IMR-90 (cell line): ENCODE measurements around the gene PLAC9. TPM values are rescaled to one million over a fixed set of nuclear protein-coding genes. Genes with fewer than 3 reads are reported as not detected.

Experiments used
- ATAC-seq: fragments of 200-7000 bp; cut with Tn5 transposase; 2 replicates; pipeline ENCODE4 v1.9.1; 2020; ENCODE audit warnings: low read depth, mild to moderate bottlenecking, moderate library complexity
- BruUV-seq: library from RNA; stranded (reverse); fragments of 400-500 nt; replicated peaks from 2 replicates; lab custom pipeline; 2021; lab: Mats Ljungman, UMichigan
- CTCF ChIA-PET: fragments of 300-600 bp; formaldehyde crosslinking; extraction: SDS; loops from one replicate; lab custom pipeline; 2021; ENCODE audit warnings: antibody characterized with exemption; lab: Yijun Ruan, JAX
- POLR2A ChIA-PET: fragments of 300-600 bp; sonication (Branson Sonifier 250); formaldehyde crosslinking; loops from one replicate; lab custom pipeline; 2022; ENCODE audit warnings: antibody characterized with exemption; ENCODE audit not compliant: unreplicated experiment; lab: Charles Lee
- DNase-seq: peaks from one replicate; pipeline ENCODE4 v3.0.0; 2013
- H2AFZ ChIP-seq: replicated peaks from 2 replicates; pipeline ENCODE3; 2013; ENCODE audit warnings: low read length, mild to moderate bottlenecking; ENCODE audit not compliant: poor library complexity
- H2AK5ac ChIP-seq: 2 replicates; pipeline ENCODE4 v1.6.1; 2013; ENCODE audit warnings: low read depth, low read length, inconsistent platforms
- H2AK9ac ChIP-seq: replicated peaks from 2 replicates; pipeline ENCODE3; 2013; ENCODE audit warnings: mild to moderate bottlenecking, low read depth, low read length, moderate library complexity; ENCODE audit not compliant: poor library complexity
- H2BK120ac ChIP-seq: 2 replicates; pipeline ENCODE4 v1.6.1; 2013; ENCODE audit warnings: low read depth, low read length, inconsistent platforms
- H2BK15ac ChIP-seq: 3 replicates; pipeline ENCODE4 v1.6.1; 2013; ENCODE audit warnings: low read depth, low read length, inconsistent platforms
- H2BK20ac ChIP-seq: 2 replicates; pipeline ENCODE4 v1.6.1; 2013; ENCODE audit warnings: low read depth, mild to moderate bottlenecking, inconsistent platforms, low read length, moderate library complexity
- H2BK5ac ChIP-seq: 2 replicates; pipeline ENCODE4 v1.6.1; 2013; ENCODE audit warnings: mild to moderate bottlenecking, low read depth, low read length, inconsistent platforms; ENCODE audit not compliant: poor library complexity, severe bottlenecking
- H3K14ac ChIP-seq: replicated peaks from 2 replicates; pipeline ENCODE4 v1.6.1; 2013; ENCODE audit warnings: low read depth, low read length, inconsistent platforms
- H3K18ac ChIP-seq: 2 replicates; pipeline ENCODE4 v1.6.1; 2013; ENCODE audit warnings: low read depth, low read length, control low read depth
- H3K23ac ChIP-seq: 2 replicates; pipeline ENCODE4 v1.6.1; 2013; ENCODE audit warnings: low read depth, low read length, inconsistent platforms
- H3K27ac ChIP-seq: 2 replicates; pipeline ENCODE4 v1.5.1; 2013; ENCODE audit warnings: mild to moderate bottlenecking, control low read depth, low read length; ENCODE audit not compliant: insufficient read depth
- H3K27me3 ChIP-seq: 2 replicates; pipeline ENCODE4 v1.6.1; 2013; ENCODE audit warnings: low read length; ENCODE audit not compliant: control insufficient read depth, insufficient read depth
- H3K36me3 ChIP-seq: 2 replicates; pipeline ENCODE4 v1.6.1; 2013; ENCODE audit warnings: low read length, mixed read lengths; ENCODE audit not compliant: control insufficient read depth, insufficient read depth
- H3K4ac ChIP-seq: 2 replicates; pipeline ENCODE4 v1.6.1; 2013; ENCODE audit warnings: low read depth, low read length, inconsistent platforms
- H3K4me1 ChIP-seq: 2 replicates; pipeline ENCODE4 v1.6.1; 2013; ENCODE audit warnings: low read length, mixed read lengths; ENCODE audit not compliant: control insufficient read depth, insufficient read depth
- H3K4me2 ChIP-seq: 2 replicates; pipeline ENCODE4 v1.6.1; 2013; ENCODE audit warnings: low read depth, mild to moderate bottlenecking, control low read depth, low read length, moderate library complexity
- H3K4me3 ChIP-seq: 2 replicates; pipeline ENCODE4 v1.5.1; 2013; ENCODE audit warnings: low read depth, mild to moderate bottlenecking, control low read depth, low read length, moderate library complexity; ENCODE audit not compliant: insufficient read depth
- H3K56ac ChIP-seq: 2 replicates; pipeline ENCODE4 v1.6.1; 2013; ENCODE audit warnings: low read length, inconsistent platforms; ENCODE audit not compliant: insufficient read depth; ENCODE audit errors: extremely low read depth
- H3K79me1 ChIP-seq, 2 experiments: 2 replicates each; pipeline ENCODE4 v1.6.1; 2013; ENCODE audit warnings: low read length in 2 of 2, inconsistent platforms in 1 of 2, low read depth in 1 of 2
- H3K9ac ChIP-seq: 2 replicates; pipeline ENCODE4 v1.6.1; 2013; ENCODE audit warnings: low read depth, low read length, control low read depth
- H3K9me1 ChIP-seq: 2 replicates; pipeline ENCODE4 v1.6.1; 2013; ENCODE audit warnings: low read length, inconsistent platforms; ENCODE audit not compliant: insufficient read depth
- H3K9me3 ChIP-seq: 2 replicates; pipeline ENCODE4 v1.6.1; 2013; ENCODE audit warnings: low read length; ENCODE audit not compliant: control insufficient read depth, insufficient read depth
- H4K20me1 ChIP-seq: 2 replicates; pipeline ENCODE4 v1.6.1; 2013; ENCODE audit warnings: low read length, inconsistent platforms; ENCODE audit not compliant: insufficient read depth
- H4K5ac ChIP-seq: 2 replicates; pipeline ENCODE4 v1.6.1; 2013; ENCODE audit warnings: mild to moderate bottlenecking, low read depth, low read length, control low read depth
- H4K8ac ChIP-seq, 2 experiments: 2 replicates each; pipeline ENCODE4 v1.6.1; 2013; ENCODE audit warnings: low read depth in 2 of 2, low read length in 2 of 2, control low read depth in 1 of 2, inconsistent platforms in 1 of 2
- H4K91ac ChIP-seq: 2 replicates; pipeline ENCODE4 v1.6.1; 2013; ENCODE audit warnings: low read depth, low read length, inconsistent platforms; ENCODE audit not compliant: insufficient read depth
- POLR2A ChIP-seq: IDR thresholded peaks from 2 replicates; pipeline ENCODE4 v1.6.1; 2012; ENCODE audit warnings: mild to moderate bottlenecking, low read depth, low read length
- USF2 ChIP-seq: fragments of 150-350 bp; IDR thresholded peaks from 2 replicates; pipeline ENCODE4 v1.6.1; 2017; ENCODE audit warnings: mild to moderate bottlenecking, antibody characterized with exemption, low read length, low read depth
- WGBS, 2 experiments: methylation state at CpG; one replicate each; pipeline versions ENCODE4 v1.1.5 to v1.1.7; 2013; ENCODE audit warnings: missing lambda C conversion rate in 2 of 2; ENCODE audit not compliant: insufficient read length in 1 of 2; ENCODE audit errors: extremely low coverage in 2 of 2; 5-methylcytosine and 5-hydroxymethylcytosine counted together
- dilution Hi-C: fragments of 300-500 bp; cut with HindIII; formaldehyde crosslinking; loops from one replicate; pipeline ENCODE4 v1.14.3; 2018; ENCODE audit warnings: low sequenced_read_pairs; ENCODE audit not compliant: unreplicated experiment
- in situ Hi-C: fragments of 300-500 bp; cut with MboI; formaldehyde crosslinking; loops from 3 replicates; pipeline ENCODE4 v1.14.3; 2019; ENCODE audit warnings: low sequenced_read_pairs, inconsistent platforms, mixed read lengths
- intact Hi-C: fragments of 100-400 bp; cut with micrococcal nuclease; formaldehyde crosslinking; loops from 2 replicates; pipeline ENCODE4 v1.10.0; 2022
- polyA plus RNA-seq, 3 experiments: library from polyadenylated mRNA; depleted of rRNA; stranded (reverse); fragments of >200 nt; gene quantifications; 2 replicates each; pipeline ENCODE4 v1.2.3, GENCODE V29; 2012; ENCODE audit warnings: low replicate concordance in 1 of 3
- total RNA-seq: library from RNA; depleted of rRNA; stranded (reverse); fragments of >200 nt; gene quantifications from 2 replicates; pipeline ENCODE4 v1.2.3, GENCODE V29; 2012

PLAC9 gene
- total and polyA plus RNA-seq, 2 of the 4 experiments (the other 2 are of a cell fraction): 1.6 to 12.2 TPM

DNA sequence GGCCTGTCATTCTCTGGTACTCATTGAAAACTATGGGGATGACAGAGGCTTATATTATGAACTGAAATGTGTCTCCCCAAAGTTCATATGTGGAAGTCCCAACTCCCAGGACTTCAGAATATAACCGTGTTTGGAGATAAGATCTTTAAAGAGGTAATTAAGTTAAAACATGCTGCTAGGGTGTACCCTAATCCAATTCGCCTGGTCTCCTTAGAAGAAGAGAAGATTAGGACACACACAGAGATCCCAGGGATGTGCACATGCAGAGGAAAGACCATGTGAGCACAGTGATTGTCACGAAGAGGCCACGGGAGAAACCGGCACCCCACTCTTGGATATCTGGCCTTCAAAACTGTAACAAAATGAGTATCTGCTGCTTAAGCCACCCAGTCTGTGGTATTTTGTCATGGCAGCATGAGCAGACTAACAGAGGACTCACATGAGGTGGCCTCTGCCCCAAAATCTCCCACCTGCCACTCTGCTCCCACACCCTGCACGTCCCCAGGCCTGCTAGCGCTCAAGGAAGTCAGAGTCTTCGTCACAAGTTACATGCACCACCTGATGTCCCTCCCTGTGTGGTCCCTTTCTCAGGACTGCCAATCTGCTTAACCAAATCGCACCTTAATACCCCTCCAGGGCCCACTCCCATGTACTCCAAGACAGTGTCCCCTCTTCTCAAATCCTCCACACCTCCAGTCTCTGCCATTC, 26.8 kb downstream of the PLAC9 start:
- H2AFZ ChIP-seq: no peak overlapping the region
- no TSS peak for BruUV-seq
- H3K79me1 ChIP-seq: peaks cover 25 to 76% of the 10 kb centered on the region in 2 experiments; a peak in 3 of 4 replicates
- H4K8ac ChIP-seq: peak overlapping the region; percentile 19 to 89; a peak in 3 of 4 replicates
- DNase-seq (no peak), ATAC-seq (no peak)
- H3K9me1 ChIP-seq: peaks cover 59% of the 10 kb centered on the region
- 95% methylated on average over 4 of the region's 9 CpGs; no CpG with 5 or more reads in 1 of the 2 experiments for WGBS, 2 experiments
- H3K56ac ChIP-seq: peak overlapping the region; percentile 65
- ChIA-PET CTCF (interaction anchor here (1.1 kb wide), 1 partner anchor 44 kb away, joined by 4 read pairs; no protein-coding TSS in a partner anchor), POLR2A (no interaction called here)
- H3K4me3 ChIP-seq: no peak overlapping the region
- peak overlapping the region; percentile 90; the same call in 1 of the 2 replicates for H3K23ac ChIP-seq
- H3K9ac ChIP-seq: no peak overlapping the region
- peak overlapping the region; percentile 92 for H2BK5ac ChIP-seq
- peak overlapping the region; percentile 94 for H4K91ac ChIP-seq
- H2AK5ac ChIP-seq: peak overlapping the region; percentile 99
- peak overlapping the region; percentile 25; the same call in 1 of the 2 replicates for H4K5ac ChIP-seq
- peak overlapping the region; percentile 97 for H2AK9ac ChIP-seq
- H3K27ac ChIP-seq: peak overlapping the region; percentile 94
- intact Hi-C loops: no loop called here
- H3K36me3 ChIP-seq: peaks cover 63% of the 10 kb centered on the region
- peak overlapping the region; percentile 83 for H3K14ac ChIP-seq
- peaks cover 21% of the 10 kb centered on the region for H4K20me1 ChIP-seq
- dilution Hi-C loops: no loop called here
- no peaks in the 10 kb centered on the region for H3K9me3 ChIP-seq
- in situ Hi-C loops: loop anchor here (10.0 to 25.0 kb wide), 2 partner anchors 45 to 303 kb away; partner anchors contain the start of genes ANXA11 and TSPAN14
- peak overlapping the region; percentile 97 for H2BK20ac ChIP-seq
- no peaks in the 10 kb centered on the region for H3K27me3 ChIP-seq
- peak overlapping the region; percentile 99 for H3K4ac ChIP-seq
- TF ChIP-seq USF2 (no peak), POLR2A (0 out of 2 replicates have a peak, but pooled peaks have one; percentile 6)
- H2BK15ac ChIP-seq: peak overlapping the region; percentile 94; the same call in 2 of the 3 replicates
- H3K4me1 ChIP-seq: peaks cover 50% of the 10 kb centered on the region
- no peak overlapping the region for H3K4me2 ChIP-seq
- H2BK120ac ChIP-seq: peak overlapping the region; percentile 95
- H3K18ac ChIP-seq: peak overlapping the region; percentile 62
